Raji (cell line): ENCODE data around the gene SPIRE1.

Source experiments
- POLR2A ChIP-seq: IDR thresholded peaks from 2 replicates; pipeline ENCODE4 v1.6.1; 2011; ENCODE audit warnings: low read depth, low read length, control low read depth; ENCODE audit not compliant: insufficient read depth

SPIRE1 gene

DNA sequence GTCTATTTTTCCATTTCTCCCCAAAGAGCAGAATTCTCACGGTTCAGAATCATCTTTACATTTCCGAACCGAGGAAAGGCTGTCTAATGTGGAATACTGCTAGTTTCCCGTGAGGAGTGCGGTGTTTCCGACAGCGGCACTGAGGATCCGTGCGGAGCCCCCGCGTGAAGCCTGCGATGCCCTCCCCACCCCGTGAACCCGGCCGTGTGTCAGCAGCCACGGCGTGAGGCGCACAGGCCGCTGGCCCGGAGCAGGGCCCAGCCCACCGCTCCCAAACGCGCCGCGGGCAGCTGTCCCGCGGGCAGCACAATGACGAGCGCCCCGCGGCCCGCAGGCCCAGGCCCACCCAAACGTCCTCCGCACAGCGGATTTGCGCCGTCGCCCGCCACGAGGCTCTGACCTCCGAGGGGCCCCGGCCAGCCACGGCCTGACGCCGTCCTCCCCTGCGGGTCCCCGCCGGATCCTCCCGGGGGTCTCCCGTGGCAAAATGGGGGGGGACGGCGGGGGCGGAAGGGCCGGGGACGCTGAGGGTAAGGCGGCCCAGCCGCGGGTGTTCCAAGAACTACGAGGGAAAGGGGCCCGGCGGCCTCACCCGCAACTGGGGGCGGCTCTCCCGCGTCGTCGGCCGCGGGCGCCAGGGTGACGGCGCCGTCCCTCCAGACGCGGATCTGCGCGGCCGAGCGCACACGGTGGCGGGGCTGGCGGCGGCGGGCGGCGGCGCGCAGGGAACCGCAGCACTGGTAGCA, 796 bp downstream of the SPIRE1 start:
- TF ChIP-seq POLR2A, result no peak

GRCh38 chr18:12656605-12656937, 1.3 kb downstream of the SPIRE1 start:
- no peak for TF ChIP-seq POLR2A

GRCh38 chr18:12654971-12655370, 2.9 kb downstream of the SPIRE1 start:
- TF ChIP-seq POLR2A, result no peak

- no peak for TF ChIP-seq POLR2A
Measured at GRCh38 chr18:12652861-12653401, 5.0 kb downstream of the SPIRE1 start.

DNA sequence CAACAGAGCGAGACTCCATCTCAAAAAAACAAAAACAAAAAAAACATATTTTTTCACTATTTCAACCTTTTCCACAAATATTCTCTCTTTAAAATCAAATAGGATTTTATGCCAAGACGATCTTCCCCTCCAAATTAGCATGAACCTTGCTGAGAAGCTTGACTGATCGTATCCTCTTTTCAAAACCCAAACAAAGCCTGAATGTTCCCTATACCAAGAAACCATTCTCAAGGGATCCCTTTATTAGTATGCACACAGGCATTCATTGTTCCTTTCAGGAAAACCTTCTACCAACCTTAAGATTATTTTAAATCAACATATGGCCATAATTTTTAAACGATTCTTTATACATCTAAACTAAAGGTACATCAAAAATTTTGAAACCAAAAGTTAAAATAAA, 6.3 kb downstream of the SPIRE1 start:
- TF ChIP-seq POLR2A, result no peak

DNA sequence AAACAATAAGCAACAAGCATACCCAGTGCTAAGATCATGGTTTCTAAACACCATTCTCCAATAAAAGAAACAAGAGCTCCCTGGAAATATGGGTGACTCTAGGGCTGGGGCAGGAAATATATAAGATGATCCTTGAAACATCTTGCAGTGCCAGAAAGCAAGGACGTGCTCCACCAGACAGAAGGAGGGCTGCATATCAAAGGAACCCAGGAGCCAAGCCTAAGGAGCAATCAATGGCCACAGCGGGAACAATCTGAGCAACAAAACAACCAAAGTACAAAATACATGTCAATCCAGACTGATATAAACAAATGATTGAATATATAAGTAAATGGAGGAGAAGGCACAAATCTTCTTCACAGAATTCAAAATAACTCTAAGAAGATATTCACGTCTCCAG, 10.1 kb downstream of the SPIRE1 start:
- no peak for TF ChIP-seq POLR2A

GRCh38 chr18:12645751-12646203, 12.1 kb downstream of the SPIRE1 start:
- TF ChIP-seq POLR2A, result no peak

GRCh38 chr18:12645254-12645653, 12.7 kb downstream of the SPIRE1 start:
- TF ChIP-seq POLR2A, result no peak

DNA sequence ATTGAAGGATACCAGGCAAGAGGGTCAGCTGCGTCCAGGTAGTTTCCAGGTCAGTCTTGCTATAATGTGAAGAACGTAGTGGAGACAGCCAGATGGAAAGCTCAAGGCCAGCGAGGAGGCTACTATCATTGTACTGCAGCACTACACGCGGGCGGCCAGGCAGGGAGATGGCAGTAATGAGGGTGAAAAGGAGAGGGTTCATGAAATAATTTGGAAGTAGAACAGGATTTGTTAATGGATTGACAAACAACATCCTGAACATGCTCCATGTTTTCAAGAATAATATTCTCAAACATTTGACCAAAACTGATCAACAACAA, 17.1 kb downstream of the SPIRE1 start:
- TF ChIP-seq POLR2A, result no peak

DNA sequence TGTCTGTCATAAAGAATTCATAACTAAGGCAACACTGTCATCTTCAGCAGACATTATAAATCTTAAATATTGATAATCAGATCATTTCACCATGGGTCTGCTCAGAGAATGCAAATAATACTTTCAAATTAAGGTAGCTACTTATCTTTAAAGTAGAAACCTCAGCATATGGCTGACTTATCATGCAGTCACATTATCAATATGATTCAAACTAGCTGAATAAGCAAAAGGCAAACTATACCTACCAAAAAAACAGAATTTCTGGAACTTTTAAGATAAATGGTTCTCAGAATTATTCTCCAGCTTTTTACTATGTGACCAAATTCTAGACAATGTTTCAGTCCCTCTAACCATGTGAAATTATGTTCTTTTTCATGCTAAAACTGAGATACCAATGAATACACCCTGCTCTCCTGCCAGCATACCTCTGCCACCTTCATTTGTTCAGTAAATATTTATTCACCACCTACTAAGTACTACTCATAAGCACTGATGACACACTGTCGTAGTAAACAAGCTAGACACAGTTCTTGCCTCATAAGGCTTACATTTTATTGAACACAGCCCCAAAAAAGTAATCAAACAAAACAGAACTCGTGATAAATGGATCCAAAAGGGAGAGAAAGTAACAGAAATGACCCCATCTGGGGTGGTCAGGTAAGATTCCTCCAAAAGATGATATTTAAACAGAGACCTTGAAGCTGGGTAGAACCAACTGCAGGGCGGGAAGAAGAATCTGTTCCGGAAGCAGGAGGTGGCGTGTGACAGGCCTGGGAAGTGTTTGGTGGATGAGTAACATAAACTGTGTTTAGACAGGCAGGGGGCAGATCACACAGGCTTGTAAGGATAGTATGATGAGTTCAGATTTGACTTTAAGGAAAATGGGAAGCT, 17.7 kb downstream of the SPIRE1 start:
- TF ChIP-seq POLR2A, result no peak

DNA sequence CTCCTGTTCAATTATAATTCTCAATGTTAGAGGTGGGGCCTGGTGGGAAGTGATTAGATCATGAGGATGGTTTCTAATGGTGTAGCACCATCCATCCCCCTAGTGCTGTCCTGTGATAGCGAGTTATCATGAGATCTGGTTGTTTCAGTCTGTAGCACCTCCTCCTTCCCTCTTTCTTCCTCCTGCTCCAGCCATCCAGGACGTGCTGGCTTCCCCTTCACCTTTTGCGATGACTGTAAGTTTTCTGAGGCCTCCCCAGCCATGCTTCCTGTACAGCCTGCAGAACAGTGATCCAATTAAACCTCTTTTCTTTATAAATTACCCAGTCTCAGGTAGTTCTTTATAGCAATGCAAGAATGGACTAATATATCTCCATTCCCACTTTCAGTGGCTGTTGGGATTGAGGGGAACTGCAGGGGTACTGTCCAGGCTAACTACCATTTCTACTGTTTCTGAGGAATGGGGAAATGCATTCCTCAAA, 19.2 kb downstream of the SPIRE1 start:
- no peak for TF ChIP-seq POLR2A

- TF ChIP-seq POLR2A, result no peak
Measured at GRCh38 chr18:12637901-12638643, 19.8 kb downstream of the SPIRE1 start.

- no peak for TF ChIP-seq POLR2A
Measured at GRCh38 chr18:12637393-12637792, 20.5 kb downstream of the SPIRE1 start.

DNA sequence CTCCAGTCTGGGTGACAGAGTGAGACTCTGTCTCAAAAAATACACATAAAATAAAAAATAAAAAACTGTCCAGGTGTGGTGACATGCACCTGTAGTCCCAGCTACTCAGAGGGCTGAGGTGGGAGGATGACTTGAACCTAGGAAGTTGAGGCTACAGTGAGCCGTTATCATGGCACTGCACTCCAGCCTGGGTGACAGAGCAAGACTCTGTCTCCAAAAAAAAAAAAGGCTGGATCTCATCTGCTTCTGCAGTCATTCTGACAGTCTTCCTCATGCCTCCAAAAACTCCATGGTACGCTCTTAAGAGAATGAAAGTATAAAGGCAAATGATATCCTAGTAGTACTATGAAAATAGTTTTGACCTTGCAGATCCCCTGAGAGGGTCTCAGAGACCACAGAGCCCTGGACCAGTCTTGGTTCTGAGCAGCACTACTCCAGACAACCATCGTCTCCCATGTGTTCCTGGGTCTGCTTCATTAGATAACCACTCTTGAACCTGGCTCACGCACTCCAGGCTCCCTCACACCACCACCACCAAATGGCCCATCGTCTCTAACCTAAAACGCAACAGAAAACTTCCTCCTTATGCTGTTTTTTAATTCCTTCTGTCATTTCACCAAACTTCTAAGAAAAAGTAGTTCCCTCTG, 26.0 kb downstream of the SPIRE1 start:
- TF ChIP-seq POLR2A, result no peak

- TF ChIP-seq POLR2A, result no peak
Measured at GRCh38 chr18:12630136-12630535, 27.8 kb downstream of the SPIRE1 start.
